Stomach (tissue), 4 donors: ENCODE measurements around the gene NELL1.

Experiments used
- EP300 ChIP-seq: sonication (generic); formaldehyde crosslinking; IDR thresholded peaks from one replicate; pipeline ENCODE4 v1.6.1; 2017; ENCODE audit warnings: antibody characterized with exemption
- POLR2A ChIP-seq, 4 donors: fragments of 450-650 bp; IDR thresholded peaks; one replicate each; pipeline ENCODE4 v1.6.1; 2016; ENCODE audit warnings: antibody characterized with exemption in 4 of 4, control low read depth in 2 of 4, mild to moderate bottlenecking in 1 of 4, moderate library complexity in 1 of 4
- POLR2AphosphoS5 ChIP-seq, 3 donors: sonication (generic); formaldehyde crosslinking; IDR thresholded peaks; one replicate each; pipeline ENCODE4 v1.6.1; 2016; ENCODE audit warnings: antibody characterized with exemption in 3 of 3

DNA sequence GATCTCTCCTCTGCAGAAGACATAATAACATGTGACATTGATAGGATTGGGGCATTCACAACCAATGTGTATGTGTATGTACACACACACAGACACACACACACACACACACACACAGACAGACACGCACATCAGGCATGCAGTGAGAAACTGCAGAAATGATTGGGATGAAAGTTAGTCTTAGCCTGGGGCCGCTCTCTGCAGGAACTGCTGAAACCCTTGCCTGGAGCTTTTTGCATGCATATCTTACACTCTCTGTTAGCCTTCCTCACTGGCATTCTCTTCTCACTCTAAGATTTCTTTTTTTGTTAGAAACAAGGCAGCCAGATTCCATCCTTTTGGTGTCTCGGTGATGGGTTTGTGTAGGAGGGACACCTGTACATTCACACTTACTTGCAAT lies 337.9 kb downstream of the NELL1 start:
- no peak for TF ChIP-seq POLR2A (IDR thresholded peaks at IDR 0.05)
- TF ChIP-seq EP300, result no peak
- no peak for TF ChIP-seq POLR2AphosphoS5 (IDR thresholded peaks at IDR 0.05)
